Measurements from ENCODE around the gene TUBGCP2. TPM values are rescaled to one million over a fixed set of nuclear protein-coding genes. Genes with fewer than 3 reads are reported as not detected.

TUBGCP2 gene
- total and polyA plus RNA-seq, 2 of the 13 experiments (the other 11 are each of a cell fraction or from before 2014, with no cell fraction given), result 21.3 to 34.5 TPM

DNA sequence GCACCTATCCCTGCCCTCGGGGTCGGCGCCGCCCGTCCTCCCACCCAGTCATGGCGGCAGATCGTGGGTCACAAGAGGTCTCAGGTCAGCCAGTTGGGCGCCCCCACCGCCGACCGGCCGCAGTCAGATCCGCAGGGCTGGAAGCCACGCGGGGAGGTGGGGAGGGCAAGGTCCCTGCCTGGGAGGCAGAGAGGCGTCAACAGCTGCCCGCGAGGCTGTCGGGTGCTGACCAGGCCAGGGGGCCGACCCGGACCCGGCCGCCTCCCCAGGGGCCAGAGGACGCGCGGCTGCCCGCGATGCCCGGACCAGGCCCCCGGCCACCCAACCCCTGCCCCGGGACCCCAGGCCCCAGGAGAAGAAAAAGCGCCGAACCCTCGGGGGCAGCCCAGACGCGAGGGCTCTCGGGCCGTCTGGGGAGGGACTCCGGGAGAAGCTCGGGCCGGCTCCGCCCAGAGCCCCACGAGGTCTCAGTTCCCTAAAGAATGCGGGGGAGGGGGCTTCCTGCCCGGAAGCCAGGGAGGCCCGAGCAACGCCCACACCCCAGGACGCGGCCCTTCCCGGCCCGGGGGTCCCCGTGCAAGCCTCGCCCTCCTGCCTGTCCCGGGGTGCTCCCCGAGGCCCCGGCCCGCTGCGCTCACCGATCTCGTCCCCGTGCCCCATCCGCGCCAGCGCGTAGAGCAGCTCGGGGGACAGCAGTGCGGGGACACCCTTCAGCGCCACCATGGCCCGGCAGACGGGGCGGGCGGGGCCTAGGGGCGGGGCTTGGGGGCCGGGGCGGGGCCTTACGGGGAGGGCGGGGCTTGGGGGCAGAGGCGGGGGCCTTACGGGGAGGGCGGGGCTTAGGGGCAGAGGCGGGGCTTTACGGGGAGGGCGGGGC, 48.9 kb upstream of the TUBGCP2 start, which contains the start of gene FUOM (continued):
- no peak for TF ChIP-seq MLX (CRISPR knock-in tag; IDR thresholded peaks at IDR 0.05)
- TF ChIP-seq HBP1 (CRISPR knock-in tag; IDR thresholded peaks at IDR 0.05; ENCODE audit: low read depth), result no peak
- TF ChIP-seq ASH2L (IDR thresholded peaks at IDR 0.05; ENCODE audit: insufficient read length, low read depth, low read length), result peak; percentile 36
- TF ChIP-seq RORA (CRISPR knock-in tag; IDR thresholded peaks at IDR 0.05), result no peak
- TF ChIP-seq, protein P1, sequence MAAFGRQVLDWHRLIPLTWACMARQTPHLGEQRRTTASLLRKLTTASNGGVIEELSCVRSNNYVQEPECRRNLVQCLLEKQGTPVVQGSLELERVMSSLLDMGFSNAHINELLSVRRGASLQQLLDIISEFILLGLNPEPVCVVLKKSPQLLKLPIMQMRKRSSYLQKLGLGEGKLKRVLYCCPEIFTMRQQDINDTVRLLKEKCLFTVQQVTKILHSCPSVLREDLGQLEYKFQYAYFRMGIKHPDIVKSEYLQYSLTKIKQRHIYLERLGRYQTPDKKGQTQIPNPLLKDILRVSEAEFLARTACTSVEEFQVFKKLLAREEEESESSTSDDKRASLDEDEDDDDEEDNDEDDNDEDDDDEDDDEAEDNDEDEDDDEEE (CRISPR knock-in tag; IDR thresholded peaks at IDR 0.05), result peak; percentile 93; the same call in 1 of the 2 replicates
- peak; percentile 24; the same call in 1 of the 2 replicates for TF ChIP-seq ZNF235 (CRISPR knock-in tag; IDR thresholded peaks at IDR 0.05; ENCODE audit: borderline replicate concordance)
- TF ChIP-seq ZNF362 (CRISPR knock-in tag; IDR thresholded peaks at IDR 0.05; ENCODE audit: borderline replicate concordance), result no peak
- TF ChIP-seq FOSL2 (CRISPR knock-in tag; IDR thresholded peaks at IDR 0.05), result peak; percentile 3; the same call in 1 of the 2 replicates
- no peak for TF ChIP-seq DPF2 (CRISPR knock-in tag; IDR thresholded peaks at IDR 0.05; ENCODE audit: borderline replicate concordance, low read depth)
- peak; percentile 67 for TF ChIP-seq ZNF558 (CRISPR knock-in tag; IDR thresholded peaks at IDR 0.05; ENCODE audit: borderline replicate concordance)
- no peak for TF ChIP-seq TOE1 (CRISPR knock-in tag; IDR thresholded peaks at IDR 0.05)
- peak; percentile 66; the same call in 1 of the 2 replicates for TF ChIP-seq ZNF160 (CRISPR knock-in tag; IDR thresholded peaks at IDR 0.05)
- TF ChIP-seq, protein P2, sequence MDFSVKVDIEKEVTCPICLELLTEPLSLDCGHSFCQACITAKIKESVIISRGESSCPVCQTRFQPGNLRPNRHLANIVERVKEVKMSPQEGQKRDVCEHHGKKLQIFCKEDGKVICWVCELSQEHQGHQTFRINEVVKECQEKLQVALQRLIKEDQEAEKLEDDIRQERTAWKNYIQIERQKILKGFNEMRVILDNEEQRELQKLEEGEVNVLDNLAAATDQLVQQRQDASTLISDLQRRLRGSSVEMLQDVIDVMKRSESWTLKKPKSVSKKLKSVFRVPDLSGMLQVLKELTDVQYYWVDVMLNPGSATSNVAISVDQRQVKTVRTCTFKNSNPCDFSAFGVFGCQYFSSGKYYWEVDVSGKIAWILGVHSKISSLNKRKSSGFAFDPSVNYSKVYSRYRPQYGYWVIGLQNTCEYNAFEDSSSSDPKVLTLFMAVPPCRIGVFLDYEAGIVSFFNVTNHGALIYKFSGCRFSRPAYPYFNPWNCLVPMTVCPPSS (IDR thresholded peaks at IDR 0.05), result no peak
- TF ChIP-seq ATF7-NPFF (CRISPR knock-in tag; IDR thresholded peaks at IDR 0.05; ENCODE audit: low read depth), result peak; percentile 58; the same call in 1 of the 2 replicates
- TF ChIP-seq SRY (CRISPR knock-in tag; IDR thresholded peaks at IDR 0.05), result peak; percentile 42; the same call in 1 of the 2 replicates
- no peak for TF ChIP-seq SALL1 (CRISPR knock-in tag; IDR thresholded peaks at IDR 0.05)
- TF ChIP-seq ZNF281 (CRISPR knock-in tag; IDR thresholded peaks at IDR 0.05; ENCODE audit: borderline replicate concordance), result peak; percentile 31; the same call in 1 of the 2 replicates
- TF ChIP-seq MEIS1 (CRISPR knock-in tag; IDR thresholded peaks at IDR 0.05; ENCODE audit: borderline replicate concordance), result no peak
- peak; percentile 52 for TF ChIP-seq ARID2 (CRISPR knock-in tag; IDR thresholded peaks at IDR 0.05; ENCODE audit: borderline replicate concordance)
